GM12878 (cell line): ENCODE measurements around the gene NYAP1. TPM values are rescaled to one million over a fixed set of nuclear protein-coding genes. Genes with fewer than 3 reads are reported as not detected.

Experiments
- ATAC-seq: fragments of 200-7000 bp; cut with Tn5 transposase; 3 replicates; pipeline ENCODE4 v1.9.1; 2020; ENCODE audit warnings: mild to moderate bottlenecking, moderate library complexity
- BruUV-seq: library from RNA; stranded (reverse); fragments of 400-500 nt; replicated peaks from 2 replicates; lab custom pipeline; 2021; lab: Mats Ljungman, UMichigan
- CTCF ChIA-PET: fragments of 300-600 bp; sonication (Branson Sonifier 250); formaldehyde crosslinking; extraction: SDS; loops from one replicate; lab custom pipeline; 2021; ENCODE audit warnings: inconsistent platforms; lab: Yijun Ruan, JAX
- POLR2A ChIA-PET: fragments of 350-600 bp; formaldehyde crosslinking; extraction: SDS; loops from one replicate; lab custom pipeline; 2021; ENCODE audit warnings: inconsistent platforms; lab: Charles Lee
- RAD21 ChIA-PET: fragments of 300-600 bp; sonication (Branson Sonifier 250); formaldehyde crosslinking; loops from one replicate; lab custom pipeline; 2023; ENCODE audit warnings: antibody characterized with exemption; ENCODE audit not compliant: unreplicated experiment; lab: Charles Lee
- SMC1A ChIA-PET: fragments of 300-600 bp; sonication (Branson Sonifier 250); formaldehyde crosslinking; loops from one replicate; lab custom pipeline; 2023; ENCODE audit not compliant: unreplicated experiment, uncharacterized antibody; lab: Charles Lee
- DNase-seq: peaks from one replicate; pipeline ENCODE4 v3.0.0-alpha.2; 2011; ENCODE audit warnings: low read depth, low spot score
- FAIRE-seq: peaks from 3 replicates; lab custom pipeline; 2011; peaks lifted over from hg19 to GRCh38; lab: Jason Lieb, UNC
- H2AFZ ChIP-seq: 2 replicates; pipeline ENCODE4 v1.6.0; 2011; ENCODE audit warnings: low read depth, low read length, control low read depth; ENCODE audit not compliant: control insufficient read depth
- H3K27ac ChIP-seq: 2 replicates; pipeline ENCODE4 v1.5.1; 2011; ENCODE audit warnings: control low read depth; ENCODE audit not compliant: control insufficient read depth, insufficient read depth
- H3K27me3 ChIP-seq, 2 experiments: replicated peaks in 1 of 2; 2 replicates each; pipeline versions ENCODE4 v1.6.0 to v1.6.1; 2011; ENCODE audit warnings: low read length in 1 of 2; ENCODE audit not compliant: control insufficient read depth in 2 of 2, insufficient read depth in 2 of 2
- H3K36me3 ChIP-seq, 2 experiments: 2 replicates each; pipeline ENCODE4 v1.5.1; 2011; ENCODE audit warnings: low read length in 1 of 2; ENCODE audit not compliant: control insufficient read depth in 2 of 2, insufficient read depth in 2 of 2
- H3K4me1 ChIP-seq: 2 replicates; pipeline ENCODE4 v1.6.1; 2011; ENCODE audit warnings: mild to moderate bottlenecking, low read length, moderate library complexity, mixed read lengths; ENCODE audit not compliant: control insufficient read depth, insufficient read depth
- H3K4me2 ChIP-seq: 2 replicates; pipeline ENCODE4 v1.6.0; 2011; ENCODE audit warnings: control low read depth; ENCODE audit not compliant: control insufficient read depth, insufficient read depth
- H3K4me3 ChIP-seq: fragments of 200-600 bp; sonication (generic); 2 replicates; pipeline ENCODE4 v1.5.1; 2016
- H3K79me2 ChIP-seq: 2 replicates; pipeline ENCODE4 v1.6.0; 2011; ENCODE audit warnings: low read length; ENCODE audit not compliant: control insufficient read depth, insufficient read depth
- H3K9ac ChIP-seq: 2 replicates; pipeline ENCODE4 v1.8.0; 2011; ENCODE audit warnings: low read length, control low read depth, mixed read lengths; ENCODE audit not compliant: control insufficient read depth, insufficient read depth
- H3K9me3 ChIP-seq: replicated peaks from 3 replicates; pipeline ENCODE4 v1.5.1; 2011; ENCODE audit warnings: mild to moderate bottlenecking, low read length; ENCODE audit not compliant: control insufficient read depth, insufficient read depth
- H4K20me1 ChIP-seq: 2 replicates; pipeline ENCODE4 v1.6.0; 2011; ENCODE audit not compliant: control insufficient read depth, insufficient read depth
- BMI1 ChIP-seq: fragments of 450-650 bp; IDR thresholded peaks from 2 replicates; pipeline ENCODE4 v1.6.1; 2016; ENCODE audit warnings: mild to moderate bottlenecking, moderate library complexity, borderline replicate concordance
- CBX5 ChIP-seq: sonication (generic); IDR thresholded peaks from 2 replicates; pipeline ENCODE4 v1.6.1; 2016; ENCODE audit warnings: low read depth, moderate library complexity, mild to moderate bottlenecking, inconsistent platforms
- CEBPB ChIP-seq, 2 experiments: fragments of 150-350 bp in 1 of 2; IDR thresholded peaks; 2 replicates each; pipeline ENCODE4 v1.6.1; 2012 to 2014; ENCODE audit warnings: low read depth in 2 of 2, low read length in 2 of 2, borderline replicate concordance in 1 of 2, inconsistent platforms in 1 of 2
- E2F8 ChIP-seq: fragments of 450-650 bp; IDR thresholded peaks from 2 replicates; pipeline ENCODE4 v1.6.1; 2018; ENCODE audit warnings: mild to moderate bottlenecking, low read depth, moderate library complexity; ENCODE audit not compliant: partially characterized antibody
- EP300 ChIP-seq, 2 experiments: fragments of 150-350 bp in 1 of 2; IDR thresholded peaks; 2 replicates each; pipeline ENCODE4 v1.6.1; 2011 to 2012; ENCODE audit warnings: low read depth in 2 of 2, low read length in 2 of 2, borderline replicate concordance in 1 of 2, improper control_type of control experiment in 1 of 2, inconsistent platforms in 1 of 2; ENCODE audit not compliant: control insufficient read depth in 1 of 2
- MTA2 ChIP-seq: fragments of 450-650 bp; IDR thresholded peaks from 2 replicates; pipeline ENCODE4 v1.6.1; 2016; ENCODE audit warnings: low read depth, mild to moderate bottlenecking, moderate library complexity
- NFYB ChIP-seq: IDR thresholded peaks from 2 replicates; pipeline ENCODE4 v1.6.1; 2011; ENCODE audit warnings: low read depth, mild to moderate bottlenecking, low read length, improper control_type of control experiment, moderate library complexity; ENCODE audit not compliant: insufficient read depth
- PKNOX1 ChIP-seq: fragments of 450-650 bp; IDR thresholded peaks from 2 replicates; pipeline ENCODE4 v1.6.1; 2016; ENCODE audit warnings: mild to moderate bottlenecking
- POLR2AphosphoS5 ChIP-seq: IDR thresholded peaks from 2 replicates; pipeline ENCODE4 v1.6.1; 2011; ENCODE audit warnings: mild to moderate bottlenecking, low read length, inconsistent platforms
- SMARCA5 ChIP-seq: fragments of 450-650 bp; IDR thresholded peaks from 2 replicates; pipeline ENCODE4 v1.6.1; 2017; ENCODE audit warnings: mild to moderate bottlenecking
- ZNF622 ChIP-seq: fragments of 450-650 bp; IDR thresholded peaks from 2 replicates; pipeline ENCODE4 v1.6.1; 2017; ENCODE audit warnings: mild to moderate bottlenecking, inconsistent platforms
- WGBS: methylation state at CpG from one replicate; pipeline ENCODE4 v1.1.6; 2016; ENCODE audit warnings: low lambda C conversion rate; ENCODE audit not compliant: insufficient replicate concordance, insufficient coverage; ENCODE audit errors: missing lambda C conversion rate; 5-methylcytosine and 5-hydroxymethylcytosine counted together
- in situ Hi-C: fragments of 300-500 bp; cut with MboI; formaldehyde crosslinking; loops from 9 replicates; pipeline ENCODE4 v1.14.3; 2018; ENCODE audit warnings: mixed read lengths
- intact Hi-C: fragments of 100-400 bp; cut with micrococcal nuclease; formaldehyde crosslinking; loops from one replicate; pipeline ENCODE4 v1.14.2; 2022; ENCODE audit not compliant: unreplicated experiment
- polyA plus RNA-seq, 11 experiments: library from polyadenylated mRNA; depleted of rRNA in 4 of 11; unstranded in 6 of 11; stranded (reverse) in 5 of 11; fragments of >200 nt; fragmentation: Nextera tagmentation in 4 of 11; fragmentation: Illumina TruSeq in 1 of 11; extraction: Ambion mirVana in 4 of 11; extraction: Trizol in 1 of 11; gene quantifications; 1 replicate in 1 of 11; 2 replicates in 10 of 11; pipeline versions ENCODE4 v1.2.1 to v1.2.3, GENCODE V29; 2011 to 2016; ENCODE audit warnings: inconsistent platforms in 2 of 11, missing spikeins in 2 of 11, low read depth in 1 of 11
- total RNA-seq, 4 experiments: library from RNA; depleted of rRNA in 3 of 4; stranded (reverse); fragments of >200 nt in 3 of 4; fragmentation: Illumina TruSeq in 1 of 4; extraction: Trizol in 1 of 4; gene quantifications; 2 replicates each; pipeline versions ENCODE4 v1.2.1 to v1.2.3, GENCODE V29; 2013 to 2021

Gene NYAP1
- total and polyA plus RNA-seq, 10 of the 15 experiments (the other 5 are each of a cell fraction or from before 2014, with no cell fraction given) = 0.04 to 0.28 (median 0.11) TPM; not detected in 6

GRCh38 chr7:100456562-100456961 lies 27.2 kb upstream of the NYAP1 start:
- H2AFZ ChIP-seq = no peak overlapping the region
- H3K36me3 ChIP-seq = no peaks in the 10 kb centered on the region
- POLR2A ChIA-PET = interaction anchor here (1.2 kb wide), 1 partner anchor 17 kb away, joined by 5 read pairs; no protein-coding TSS in a partner anchor
- ATAC-seq = no peak
- WGBS = 88% methylated on average over 14 of the region's 14 CpGs
- TF ChIP-seq CEBPB (IDR thresholded peaks at IDR 0.05; ENCODE audit: borderline replicate concordance in 1 of 2, low read depth in 2 of 2, low read length in 2 of 2) = no peak
- no peak overlapping the region for H3K9ac ChIP-seq
- H3K79me2 ChIP-seq = no peaks in the 10 kb centered on the region
- intact Hi-C loops = no loop called here
- in situ Hi-C loops = loop anchor here (25.0 kb wide), 1 partner anchor 231 kb away; the partner anchor contains the start of gene GIGYF1
- no peak overlapping the region for H3K27ac ChIP-seq
- CTCF ChIA-PET = interaction anchor here (2.7 kb wide), 1 partner anchor 13 kb away, joined by 13 read pairs; no protein-coding TSS in a partner anchor
- no peaks in the 10 kb centered on the region for H4K20me1 ChIP-seq
- RAD21 ChIA-PET = interaction anchor here (1.4 kb wide), 1 partner anchor 19 kb away, joined by 3 read pairs; no protein-coding TSS in a partner anchor
- H3K4me3 ChIP-seq = no peak overlapping the region
- SMC1A ChIA-PET = interaction anchor here (0.8 to 0.9 kb wide), 2 partner anchors 22 to 92 kb away, joined by 3 read pairs; no protein-coding TSS in a partner anchor
- BruUV-seq = no TSS peak
- H3K4me2 ChIP-seq = no peak overlapping the region
- H3K4me1 ChIP-seq = no peaks in the 10 kb centered on the region; the same call in 1 of the 2 replicates
- DNase-seq = no peak
- H3K27me3 ChIP-seq = no peaks in the 10 kb centered on the region
- FAIRE-seq = no peak
- H3K9me3 ChIP-seq = no peaks in the 10 kb centered on the region

GRCh38 chr7:100457033-100457432 lies 26.7 kb upstream of the NYAP1 start:
- Histone ChIP-seq H3K79me2 (no peaks in the 10 kb centered on the region), H3K9ac (no peak overlapping the region), H2AFZ (no peak overlapping the region), H3K4me2 (no peak overlapping the region), H3K4me3 (no peak overlapping the region), H3K36me3 (no peaks in the 10 kb centered on the region), H4K20me1 (no peaks in the 10 kb centered on the region), H3K27me3 (no peaks in the 10 kb centered on the region), H3K9me3 (no peaks in the 10 kb centered on the region), H3K27ac (no peak overlapping the region), H3K4me1 (no peaks in the 10 kb centered on the region; the same call in 1 of the 2 replicates)
- no peak for DNase-seq
- WGBS = 95% methylated on average over 5 of the region's 6 CpGs
- ChIA-PET RAD21 (no interaction called here), POLR2A (no interaction called here), CTCF (interaction anchor here (0.7 kb wide), 1 partner anchor 13 kb away, joined by 3 read pairs; no protein-coding TSS in a partner anchor), SMC1A (interaction anchor here (1.1 kb wide), 1 partner anchor 19 kb away, joined by 4 read pairs; no protein-coding TSS in a partner anchor)
- FAIRE-seq = no peak
- no peak for TF ChIP-seq MTA2
- no peak for TF ChIP-seq E2F8
- no peak for TF ChIP-seq CBX5
- no peak for TF ChIP-seq ZNF622
- no peak for TF ChIP-seq BMI1
- no peak for TF ChIP-seq POLR2AphosphoS5
- TF ChIP-seq PKNOX1 = no peak
- no peak for TF ChIP-seq SMARCA5
- no peak for TF ChIP-seq NFYB
- TF ChIP-seq EP300 (IDR thresholded peaks at IDR 0.05; ENCODE audit: borderline replicate concordance in 1 of 2, control insufficient read depth in 1 of 2, low read depth in 2 of 2, low read length in 2 of 2) = no peak
- BruUV-seq = no TSS peak
- intact Hi-C loops (no loop called here), in situ Hi-C loops (loop anchor here (25.0 kb wide), 1 partner anchor 230 kb away; the partner anchor contains the start of gene GIGYF1)
- no peak for ATAC-seq
